IMR-90 (cell line): Measurements from ENCODE around the gene CTIF. TPM values are rescaled to one million over a fixed set of nuclear protein-coding genes. Genes with fewer than 3 reads are reported as not detected.

Experiments used
- ATAC-seq: fragments of 200-7000 bp; cut with Tn5 transposase; 2 replicates; pipeline ENCODE4 v1.9.1; 2020; ENCODE audit warnings: low read depth, mild to moderate bottlenecking, moderate library complexity
- BruUV-seq: library from RNA; stranded (reverse); fragments of 400-500 nt; replicated peaks from 2 replicates; lab custom pipeline; 2021; lab: Mats Ljungman, UMichigan
- CTCF ChIA-PET: fragments of 300-600 bp; formaldehyde crosslinking; extraction: SDS; loops from one replicate; lab custom pipeline; 2021; ENCODE audit warnings: antibody characterized with exemption; lab: Yijun Ruan, JAX
- POLR2A ChIA-PET: fragments of 300-600 bp; sonication (Branson Sonifier 250); formaldehyde crosslinking; loops from one replicate; lab custom pipeline; 2022; ENCODE audit warnings: antibody characterized with exemption; ENCODE audit not compliant: unreplicated experiment; lab: Charles Lee
- DNase-seq: peaks from one replicate; pipeline ENCODE4 v3.0.0; 2013
- H2AFZ ChIP-seq: replicated peaks from 2 replicates; pipeline ENCODE3; 2013; ENCODE audit warnings: low read length, mild to moderate bottlenecking; ENCODE audit not compliant: poor library complexity
- H2AK5ac ChIP-seq: 2 replicates; pipeline ENCODE4 v1.6.1; 2013; ENCODE audit warnings: low read depth, low read length, inconsistent platforms
- H2AK9ac ChIP-seq: replicated peaks from 2 replicates; pipeline ENCODE3; 2013; ENCODE audit warnings: mild to moderate bottlenecking, low read depth, low read length, moderate library complexity; ENCODE audit not compliant: poor library complexity
- H2BK120ac ChIP-seq: 2 replicates; pipeline ENCODE4 v1.6.1; 2013; ENCODE audit warnings: low read depth, low read length, inconsistent platforms
- H2BK15ac ChIP-seq: 3 replicates; pipeline ENCODE4 v1.6.1; 2013; ENCODE audit warnings: low read depth, low read length, inconsistent platforms
- H2BK20ac ChIP-seq: 2 replicates; pipeline ENCODE4 v1.6.1; 2013; ENCODE audit warnings: low read depth, mild to moderate bottlenecking, inconsistent platforms, low read length, moderate library complexity
- H2BK5ac ChIP-seq: 2 replicates; pipeline ENCODE4 v1.6.1; 2013; ENCODE audit warnings: mild to moderate bottlenecking, low read depth, low read length, inconsistent platforms; ENCODE audit not compliant: poor library complexity, severe bottlenecking
- H3K14ac ChIP-seq: replicated peaks from 2 replicates; pipeline ENCODE4 v1.6.1; 2013; ENCODE audit warnings: low read depth, low read length, inconsistent platforms
- H3K18ac ChIP-seq: 2 replicates; pipeline ENCODE4 v1.6.1; 2013; ENCODE audit warnings: low read depth, low read length, control low read depth
- H3K23ac ChIP-seq: 2 replicates; pipeline ENCODE4 v1.6.1; 2013; ENCODE audit warnings: low read depth, low read length, inconsistent platforms
- H3K27ac ChIP-seq: 2 replicates; pipeline ENCODE4 v1.5.1; 2013; ENCODE audit warnings: mild to moderate bottlenecking, control low read depth, low read length; ENCODE audit not compliant: insufficient read depth
- H3K27me3 ChIP-seq: 2 replicates; pipeline ENCODE4 v1.6.1; 2013; ENCODE audit warnings: low read length; ENCODE audit not compliant: control insufficient read depth, insufficient read depth
- H3K36me3 ChIP-seq: 2 replicates; pipeline ENCODE4 v1.6.1; 2013; ENCODE audit warnings: low read length, mixed read lengths; ENCODE audit not compliant: control insufficient read depth, insufficient read depth
- H3K4ac ChIP-seq: 2 replicates; pipeline ENCODE4 v1.6.1; 2013; ENCODE audit warnings: low read depth, low read length, inconsistent platforms
- H3K4me1 ChIP-seq: 2 replicates; pipeline ENCODE4 v1.6.1; 2013; ENCODE audit warnings: low read length, mixed read lengths; ENCODE audit not compliant: control insufficient read depth, insufficient read depth
- H3K4me2 ChIP-seq: 2 replicates; pipeline ENCODE4 v1.6.1; 2013; ENCODE audit warnings: low read depth, mild to moderate bottlenecking, control low read depth, low read length, moderate library complexity
- H3K4me3 ChIP-seq: 2 replicates; pipeline ENCODE4 v1.5.1; 2013; ENCODE audit warnings: low read depth, mild to moderate bottlenecking, control low read depth, low read length, moderate library complexity; ENCODE audit not compliant: insufficient read depth
- H3K56ac ChIP-seq: 2 replicates; pipeline ENCODE4 v1.6.1; 2013; ENCODE audit warnings: low read length, inconsistent platforms; ENCODE audit not compliant: insufficient read depth; ENCODE audit errors: extremely low read depth
- H3K79me1 ChIP-seq, 2 experiments: 2 replicates each; pipeline ENCODE4 v1.6.1; 2013; ENCODE audit warnings: low read length in 2 of 2, inconsistent platforms in 1 of 2, low read depth in 1 of 2
- H3K9ac ChIP-seq: 2 replicates; pipeline ENCODE4 v1.6.1; 2013; ENCODE audit warnings: low read depth, low read length, control low read depth
- H3K9me1 ChIP-seq: 2 replicates; pipeline ENCODE4 v1.6.1; 2013; ENCODE audit warnings: low read length, inconsistent platforms; ENCODE audit not compliant: insufficient read depth
- H3K9me3 ChIP-seq: 2 replicates; pipeline ENCODE4 v1.6.1; 2013; ENCODE audit warnings: low read length; ENCODE audit not compliant: control insufficient read depth, insufficient read depth
- H4K20me1 ChIP-seq: 2 replicates; pipeline ENCODE4 v1.6.1; 2013; ENCODE audit warnings: low read length, inconsistent platforms; ENCODE audit not compliant: insufficient read depth
- H4K5ac ChIP-seq: 2 replicates; pipeline ENCODE4 v1.6.1; 2013; ENCODE audit warnings: mild to moderate bottlenecking, low read depth, low read length, control low read depth
- H4K8ac ChIP-seq, 2 experiments: 2 replicates each; pipeline ENCODE4 v1.6.1; 2013; ENCODE audit warnings: low read depth in 2 of 2, low read length in 2 of 2, control low read depth in 1 of 2, inconsistent platforms in 1 of 2
- H4K91ac ChIP-seq: 2 replicates; pipeline ENCODE4 v1.6.1; 2013; ENCODE audit warnings: low read depth, low read length, inconsistent platforms; ENCODE audit not compliant: insufficient read depth
- BHLHE40 ChIP-seq: fragments of 150-350 bp; IDR thresholded peaks from 2 replicates; pipeline ENCODE4 v1.6.1; 2016; ENCODE audit warnings: mild to moderate bottlenecking, low read depth, low read length
- CEBPB ChIP-seq: IDR thresholded peaks from 2 replicates; pipeline ENCODE4 v1.6.1; 2012; ENCODE audit warnings: low read depth, low read length, improper control_type of control experiment
- CTCF ChIP-seq: conservative IDR thresholded peaks from 2 replicates; pipeline ENCODE4 v1.5.1; 2012; ENCODE audit warnings: mild to moderate bottlenecking, low read depth, low read length, improper control_type of control experiment
- ELK1 ChIP-seq: fragments of 150-350 bp; IDR thresholded peaks from 2 replicates; pipeline ENCODE4 v1.6.1; 2016; ENCODE audit warnings: low read depth, mild to moderate bottlenecking, low read length, moderate library complexity, borderline replicate concordance
- FOS ChIP-seq: fragments of 150-350 bp; IDR thresholded peaks from 2 replicates; pipeline ENCODE4 v1.6.1; 2016; ENCODE audit warnings: low read depth, low read length
- MAFK ChIP-seq: IDR thresholded peaks from 2 replicates; pipeline ENCODE4 v1.6.1; 2012; ENCODE audit warnings: low read depth, low read length, improper control_type of control experiment
- MAZ ChIP-seq: IDR thresholded peaks from 2 replicates; pipeline ENCODE4 v1.6.1; 2012; ENCODE audit warnings: low read depth, mild to moderate bottlenecking, low read length, improper control_type of control experiment, moderate library complexity, borderline replicate concordance
- MXI1 ChIP-seq: IDR thresholded peaks from 2 replicates; pipeline ENCODE4 v1.6.1; 2012; ENCODE audit warnings: low read depth, mild to moderate bottlenecking, low read length, moderate library complexity, borderline replicate concordance
- NFE2L2 ChIP-seq: fragments of 150-350 bp; IDR thresholded peaks from 2 replicates; pipeline ENCODE4 v1.6.1; 2016; ENCODE audit warnings: low read depth, mild to moderate bottlenecking, low read length
- POLR2A ChIP-seq: IDR thresholded peaks from 2 replicates; pipeline ENCODE4 v1.6.1; 2012; ENCODE audit warnings: mild to moderate bottlenecking, low read depth, low read length
- RAD21 ChIP-seq: IDR thresholded peaks from 2 replicates; pipeline ENCODE4 v1.6.1; 2012; ENCODE audit warnings: low read length, improper control_type of control experiment
- RCOR1 ChIP-seq: IDR thresholded peaks from 2 replicates; pipeline ENCODE4 v1.6.1; 2012; ENCODE audit warnings: mild to moderate bottlenecking, low read length, improper control_type of control experiment; ENCODE audit not compliant: insufficient replicate concordance
- RFX5 ChIP-seq: IDR thresholded peaks from 2 replicates; pipeline ENCODE4 v1.8.0; 2012; ENCODE audit warnings: low read depth, mild to moderate bottlenecking, low read length, moderate library complexity
- SMC3 ChIP-seq: fragments of 150-350 bp; IDR thresholded peaks from 2 replicates; pipeline ENCODE4 v1.6.1; 2016; ENCODE audit warnings: low read depth, mild to moderate bottlenecking, antibody characterized with exemption, low read length, moderate library complexity
- USF2 ChIP-seq: fragments of 150-350 bp; IDR thresholded peaks from 2 replicates; pipeline ENCODE4 v1.6.1; 2017; ENCODE audit warnings: mild to moderate bottlenecking, antibody characterized with exemption, low read length, low read depth
- WGBS, 2 experiments: methylation state at CpG; one replicate each; pipeline versions ENCODE4 v1.1.5 to v1.1.7; 2013; ENCODE audit warnings: missing lambda C conversion rate in 2 of 2; ENCODE audit not compliant: insufficient read length in 1 of 2; ENCODE audit errors: extremely low coverage in 2 of 2; 5-methylcytosine and 5-hydroxymethylcytosine counted together
- dilution Hi-C: fragments of 300-500 bp; cut with HindIII; formaldehyde crosslinking; loops from one replicate; pipeline ENCODE4 v1.14.3; 2018; ENCODE audit warnings: low sequenced_read_pairs; ENCODE audit not compliant: unreplicated experiment
- in situ Hi-C: fragments of 300-500 bp; cut with MboI; formaldehyde crosslinking; loops from 3 replicates; pipeline ENCODE4 v1.14.3; 2019; ENCODE audit warnings: low sequenced_read_pairs, inconsistent platforms, mixed read lengths
- intact Hi-C: fragments of 100-400 bp; cut with micrococcal nuclease; formaldehyde crosslinking; loops from 2 replicates; pipeline ENCODE4 v1.10.0; 2022
- polyA plus RNA-seq, 3 experiments: library from polyadenylated mRNA; depleted of rRNA; stranded (reverse); fragments of >200 nt; gene quantifications; 2 replicates each; pipeline ENCODE4 v1.2.3, GENCODE V29; 2012; ENCODE audit warnings: low replicate concordance in 1 of 3
- total RNA-seq: library from RNA; depleted of rRNA; stranded (reverse); fragments of >200 nt; gene quantifications from 2 replicates; pipeline ENCODE4 v1.2.3, GENCODE V29; 2012

CTIF gene
- total and polyA plus RNA-seq, 2 of the 4 experiments (the other 2 are of a cell fraction) = 25.1 to 57.0 TPM

- DNase-seq (no peak), ATAC-seq (no peak)
- in situ Hi-C loops (no loop called here), dilution Hi-C loops (no loop called here), intact Hi-C loops (no loop called here)
- peaks cover 95% of the 10 kb centered on the region for H4K20me1 ChIP-seq
- BruUV-seq = no TSS peak
- H3K18ac ChIP-seq = no peak overlapping the region
- H3K56ac ChIP-seq = no peak overlapping the region
- no peak overlapping the region for H3K9ac ChIP-seq
- H3K4me1 ChIP-seq = peaks cover 16% of the 10 kb centered on the region
- H3K9me3 ChIP-seq = no peaks in the 10 kb centered on the region
- H3K4me2 ChIP-seq = no peak overlapping the region
- no peak overlapping the region for H2AK9ac ChIP-seq
- 95% methylated on average over 4 of the region's 13 CpGs; no CpG with 5 or more reads in 1 of the 2 experiments for WGBS, 2 experiments
- peaks cover 49% of the 10 kb centered on the region for H3K9me1 ChIP-seq
- H4K91ac ChIP-seq = no peak overlapping the region
- H2BK20ac ChIP-seq = no peak overlapping the region
- POLR2A ChIA-PET = no interaction called here
- H2BK120ac ChIP-seq = no peak overlapping the region
- no peak overlapping the region for H3K14ac ChIP-seq
- no peaks in the 10 kb centered on the region for H3K27me3 ChIP-seq
- H3K79me1 ChIP-seq = peaks cover 39 to 96% of the 10 kb centered on the region in 2 experiments
- no peak overlapping the region for H2BK5ac ChIP-seq
- CTCF ChIA-PET = no interaction called here
- H3K4ac ChIP-seq = no peak overlapping the region; the same call in 1 of the 2 replicates
- no peak overlapping the region for H2BK15ac ChIP-seq
- no peak overlapping the region for H3K4me3 ChIP-seq
- H4K5ac ChIP-seq = no peak overlapping the region
- no peak overlapping the region for H3K23ac ChIP-seq
- H3K27ac ChIP-seq = no peak overlapping the region
- no peak overlapping the region; the same call in 1 of the 2 replicates for H2AK5ac ChIP-seq
- H2AFZ ChIP-seq = no peak overlapping the region
- no peak overlapping the region for H4K8ac ChIP-seq
- TF ChIP-seq USF2 = no peak
- TF ChIP-seq MAFK = no peak
- TF ChIP-seq CTCF = no peak
- no peak for TF ChIP-seq MXI1
- no peak for TF ChIP-seq FOS
- TF ChIP-seq RAD21 = no peak
- TF ChIP-seq NFE2L2 = no peak
- no peak for TF ChIP-seq BHLHE40
- TF ChIP-seq RFX5 = no peak
- no peak for TF ChIP-seq MAZ
- no peak for TF ChIP-seq CEBPB
- TF ChIP-seq RCOR1 = no peak
- no peak for TF ChIP-seq ELK1
- TF ChIP-seq SMC3 = no peak
- no peak for TF ChIP-seq POLR2A
- H3K36me3 ChIP-seq = peaks cover 22% of the 10 kb centered on the region
These were observed 14.4 kb downstream of the CTIF start for GRCh38 chr18:48553236-48553635.
